Loucy (cell line): ENCODE results near the gene PRKCE.
"Not testable (repeated sequence)": the region's sequence is repeated elsewhere in the genome, so short reads cannot be mapped to it uniquely, and the experiment has no call there.

Experiments
- H2AFZ ChIP-seq: fragments of 200-600 bp; sonication (generic); 2 replicates; pipeline ENCODE4 v1.6.0; 2016; ENCODE audit warnings: antibody characterized with exemption, mild to moderate bottlenecking, low read length, moderate library complexity
- H3F3A ChIP-seq: fragments of 200-600 bp; 2 replicates; pipeline ENCODE4 v1.6.0; 2016; ENCODE audit warnings: antibody characterized with exemption, low read depth, mild to moderate bottlenecking
- H3K27me3 ChIP-seq: fragments of 200-600 bp; sonication (generic); 2 replicates; pipeline ENCODE4 v1.6.1; 2014; ENCODE audit warnings: low read length, mild to moderate bottlenecking; ENCODE audit not compliant: insufficient read depth, poor library complexity, severe bottlenecking
- H3K36me3 ChIP-seq: fragments of 200-600 bp; sonication (generic); 2 replicates; pipeline ENCODE4 v1.6.1; 2016; ENCODE audit warnings: low read length; ENCODE audit not compliant: insufficient read depth
- H3K4me1 ChIP-seq: fragments of 200-600 bp; sonication (generic); 2 replicates; pipeline ENCODE4 v1.5.1; 2014; ENCODE audit warnings: low read length, mild to moderate bottlenecking; ENCODE audit not compliant: insufficient read depth, poor library complexity, severe bottlenecking
- H3K4me2 ChIP-seq: fragments of 200-600 bp; sonication (generic); 2 replicates; pipeline ENCODE4 v1.6.0; 2014; ENCODE audit warnings: antibody characterized with exemption, low read length, low read depth, mild to moderate bottlenecking; ENCODE audit not compliant: poor library complexity, severe bottlenecking
- H3K4me3 ChIP-seq: fragments of 200-600 bp; sonication (generic); 2 replicates; pipeline ENCODE4 v1.5.1; 2014; ENCODE audit warnings: low read length, mild to moderate bottlenecking, mixed read lengths; ENCODE audit not compliant: poor library complexity, severe bottlenecking
- H3K79me2 ChIP-seq: fragments of 200-600 bp; sonication (generic); 2 replicates; pipeline ENCODE4 v1.6.1; 2014; ENCODE audit warnings: low read length; ENCODE audit not compliant: insufficient read depth
- H3K9ac ChIP-seq: fragments of 200-600 bp; sonication (generic); 2 replicates; pipeline ENCODE4 v1.6.0; 2014; ENCODE audit warnings: mild to moderate bottlenecking, low read depth, low read length, moderate library complexity; ENCODE audit not compliant: poor library complexity, severe bottlenecking
- H3K9me2 ChIP-seq: fragments of 200-600 bp; sonication (generic); replicated peaks from 2 replicates; pipeline ENCODE4 v1.6.1; 2016; ENCODE audit warnings: low read depth, low read length, mixed read lengths
- H3K9me3 ChIP-seq: fragments of 200-600 bp; sonication (generic); 2 replicates; pipeline ENCODE4 v1.6.1; 2014; ENCODE audit warnings: mild to moderate bottlenecking, antibody characterized with exemption, low read length, low read depth; ENCODE audit not compliant: insufficient read depth
- H4K20me1 ChIP-seq: fragments of 200-600 bp; sonication (generic); 2 replicates; pipeline ENCODE4 v1.6.0; 2014; ENCODE audit warnings: antibody characterized with exemption, low read length, mild to moderate bottlenecking; ENCODE audit not compliant: insufficient read depth, poor library complexity, severe bottlenecking
- CTCF ChIP-seq: fragments of 200-600 bp; sonication (generic); conservative IDR thresholded peaks from 2 replicates; pipeline ENCODE4 v1.5.1; 2014; ENCODE audit warnings: mild to moderate bottlenecking, antibody characterized with exemption, low read length
- EZH2phosphoT487 ChIP-seq: fragments of 200-600 bp; IDR thresholded peaks from 2 replicates; pipeline ENCODE4 v1.6.1; 2018; ENCODE audit warnings: antibody characterized with exemption, mild to moderate bottlenecking, moderate library complexity, borderline replicate concordance

Gene PRKCE

DNA sequence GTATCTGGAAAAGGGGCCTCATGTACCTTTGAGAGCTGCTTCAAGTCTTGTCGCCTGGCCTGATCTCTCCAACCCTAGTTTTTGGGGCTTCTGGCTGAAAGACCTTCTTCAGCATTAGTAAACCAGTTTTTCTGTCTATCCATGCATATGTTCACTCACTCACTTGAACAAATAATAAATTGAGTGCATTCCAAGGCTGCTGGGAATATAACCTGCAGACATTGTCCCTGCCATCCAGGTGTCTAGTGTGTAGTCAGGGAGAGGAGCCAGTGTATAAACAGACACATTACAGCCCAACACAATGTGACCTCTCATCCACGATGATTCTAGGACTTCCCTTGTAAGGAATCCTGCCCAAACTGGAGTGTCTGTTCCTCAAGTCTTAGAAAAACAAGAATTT, 262.1 kb downstream of the PRKCE start:
- H3K9me2 ChIP-seq: no peaks in the 10 kb centered on the region
- peaks cover 18% of the 10 kb centered on the region for H3K4me1 ChIP-seq
- H3K36me3 ChIP-seq: no peaks in the 10 kb centered on the region
- H3F3A ChIP-seq: no peaks in the 10 kb centered on the region
- H3K27me3 ChIP-seq: no peaks in the 10 kb centered on the region
- H3K4me2 ChIP-seq: no peak overlapping the region
- no peak overlapping the region for H2AFZ ChIP-seq
- H3K4me3 ChIP-seq: no peak overlapping the region
- TF ChIP-seq EZH2phosphoT487: no peak
- peaks cover 10% of the 10 kb centered on the region for H3K79me2 ChIP-seq
- H3K9me3 ChIP-seq: no peaks in the 10 kb centered on the region
- no peak overlapping the region for H3K9ac ChIP-seq
- H4K20me1 ChIP-seq: no peaks in the 10 kb centered on the region

DNA sequence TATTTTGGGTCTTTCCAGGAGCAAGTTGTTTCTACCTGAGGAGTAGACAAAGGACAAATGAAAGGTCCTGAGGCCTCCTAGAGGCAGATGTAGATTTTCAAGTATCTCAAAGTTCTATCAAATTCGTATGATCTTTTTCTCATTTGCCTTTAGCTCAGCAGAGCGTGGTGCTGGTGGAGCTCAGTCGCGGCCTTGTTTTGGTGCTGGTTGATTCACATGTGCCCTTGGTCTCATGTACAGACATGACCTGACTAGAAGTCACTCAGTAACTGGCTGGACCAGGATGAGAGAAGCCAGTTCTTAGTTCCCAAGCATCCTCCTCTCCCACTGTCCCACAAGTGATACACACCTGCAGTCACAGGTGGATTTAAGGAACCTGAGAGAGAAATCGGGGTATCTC, 264.0 kb downstream of the PRKCE start:
- Histone ChIP-seq H3F3A (no peaks in the 10 kb centered on the region), H3K4me3 (no peak overlapping the region), H3K36me3 (no peaks in the 10 kb centered on the region), H3K9ac (no peak overlapping the region), H3K9me2 (no peaks in the 10 kb centered on the region), H3K4me1 (peaks cover 38% of the 10 kb centered on the region), H3K4me2 (no peak overlapping the region), H4K20me1 (no peaks in the 10 kb centered on the region), H3K27me3 (no peaks in the 10 kb centered on the region), H2AFZ (no peak overlapping the region), H3K79me2 (peaks cover 20% of the 10 kb centered on the region), H3K9me3 (no peaks in the 10 kb centered on the region)
- TF ChIP-seq CTCF (peak; percentile 28; the same call in 1 of the 2 replicates), EZH2phosphoT487 (no peak)

DNA sequence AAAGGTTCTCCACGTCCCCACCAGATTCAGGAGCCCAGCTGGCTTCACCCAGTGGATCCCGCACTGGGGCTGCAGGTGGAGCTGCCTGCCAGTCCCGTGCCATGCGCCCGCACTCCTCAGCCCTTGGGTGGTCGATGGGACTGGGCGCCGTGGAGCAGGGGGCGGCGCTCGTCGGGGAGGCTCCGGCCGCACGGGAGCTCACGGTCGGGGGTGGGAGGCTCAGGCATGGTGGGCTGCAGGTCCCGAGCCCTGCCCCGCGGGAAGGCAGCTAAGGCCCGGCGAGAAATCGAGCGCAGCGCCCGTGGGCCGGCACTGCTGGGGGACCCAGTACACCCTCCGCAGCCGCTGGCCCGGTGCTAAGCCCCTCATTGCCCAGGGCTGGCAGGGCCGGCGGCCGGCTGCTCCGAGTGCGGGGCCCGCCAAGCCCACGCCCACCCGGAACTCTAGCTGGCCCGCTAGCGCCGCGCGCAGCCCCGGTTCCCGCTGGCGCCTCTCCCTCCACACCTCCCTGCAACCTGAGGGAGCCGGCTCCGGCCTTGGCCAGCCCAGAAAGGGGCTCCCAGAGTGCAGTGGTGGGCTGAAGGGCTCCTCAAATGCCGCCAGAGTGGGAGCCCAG, 266.2 kb downstream of the PRKCE start:
- H3K79me2 ChIP-seq: peaks cover 39% of the 10 kb centered on the region
- H3K9me2 ChIP-seq, H3K27me3 ChIP-seq, H3K36me3 ChIP-seq, H3K4me2 ChIP-seq, H4K20me1 ChIP-seq, H2AFZ ChIP-seq, H3K9me3 ChIP-seq, H3F3A ChIP-seq, H3K4me3 ChIP-seq: not testable (repeated sequence)
- peaks cover 59% of the 10 kb centered on the region for H3K4me1 ChIP-seq
- H3K9ac ChIP-seq: peak overlapping the region; percentile 79

- Histone ChIP-seq H3K79me2 (peaks cover 39% of the 10 kb centered on the region), H3K9me3 (no peaks in the 10 kb centered on the region), H3K9ac (peak overlapping the region; percentile 79), H3F3A (no peaks in the 10 kb centered on the region), H3K9me2 (no peaks in the 10 kb centered on the region), H3K36me3 (no peaks in the 10 kb centered on the region), H4K20me1 (no peaks in the 10 kb centered on the region), H2AFZ (no peak overlapping the region), H3K4me1 (peaks cover 63% of the 10 kb centered on the region), H3K27me3 (no peaks in the 10 kb centered on the region), H3K4me2 (peak overlapping the region; percentile 78), H3K4me3 (peak overlapping the region; percentile 56)
- no peak for TF ChIP-seq EZH2phosphoT487
- TF ChIP-seq CTCF: no peak
These were observed 267.1 kb downstream of the PRKCE start for GRCh38 chr2:45918463-45919159.
